Astrocyte (in vitro differentiated cells and primary cell): ENCODE results near the gene NEURL2. TPM values are rescaled to one million over a fixed set of nuclear protein-coding genes. Genes with fewer than 3 reads are reported as not detected.
A peak's percentile ranks its signal among the peaks of the same experiment; 100 is the strongest.

Experiments
- DNase-seq: peaks from one replicate; pipeline ENCODE4 v3.0.0-alpha.2; 2010; ENCODE audit warnings: low read depth
- FAIRE-seq: peaks from 2 replicates; lab custom pipeline; 2011; peaks lifted over from hg19 to GRCh38; lab: Jason Lieb, UNC
- H2AFZ ChIP-seq: 2 replicates; pipeline ENCODE4 v1.6.0; 2012; ENCODE audit warnings: low read depth, low read length, inconsistent platforms
- H3K27ac ChIP-seq: 2 replicates; pipeline ENCODE4 v1.5.1; 2011; ENCODE audit warnings: low read depth, low read length, inconsistent platforms
- H3K27me3 ChIP-seq: 2 replicates; pipeline ENCODE4 v1.6.0; 2011; ENCODE audit warnings: low read length, inconsistent platforms; ENCODE audit not compliant: insufficient read depth
- H3K36me3 ChIP-seq: 2 replicates; pipeline ENCODE4 v1.5.1; 2011; ENCODE audit warnings: low read length, inconsistent platforms; ENCODE audit not compliant: insufficient read depth
- H3K4me1 ChIP-seq: 2 replicates; pipeline ENCODE4 v1.5.1; 2011; ENCODE audit warnings: low read length, inconsistent platforms; ENCODE audit not compliant: insufficient read depth
- H3K4me2 ChIP-seq: 2 replicates; pipeline ENCODE4 v1.6.0; 2012; ENCODE audit warnings: low read length, inconsistent platforms
- H3K4me3 ChIP-seq: 2 replicates; pipeline ENCODE4 v1.5.1; 2011; ENCODE audit warnings: low read depth, mild to moderate bottlenecking, low read length, inconsistent platforms; ENCODE audit not compliant: insufficient read depth
- H3K79me2 ChIP-seq: 2 replicates; pipeline ENCODE4 v1.6.0; 2012; ENCODE audit warnings: mild to moderate bottlenecking, low read length, inconsistent platforms; ENCODE audit not compliant: insufficient read depth
- H3K9ac ChIP-seq: 2 replicates; pipeline ENCODE4 v1.6.0; 2012; ENCODE audit warnings: mild to moderate bottlenecking, low read length, inconsistent platforms
- H3K9me3 ChIP-seq: 2 replicates; pipeline ENCODE4 v1.5.1; 2012; ENCODE audit warnings: low read depth, mild to moderate bottlenecking, low read length, inconsistent platforms; ENCODE audit not compliant: insufficient read depth
- H4K20me1 ChIP-seq: 2 replicates; pipeline ENCODE4 v1.6.0; 2012; ENCODE audit warnings: low read length, inconsistent platforms; ENCODE audit not compliant: insufficient read depth
- H3K27ac Mint-ChIP-seq: one replicate; pipeline ENCODE4 v1.8.0; 2021; ENCODE audit warnings: mild to moderate bottlenecking, mixed read lengths; ENCODE audit not compliant: unreplicated experiment
- H3K27me3 Mint-ChIP-seq: one replicate; pipeline ENCODE4 v1.8.0; 2021; ENCODE audit warnings: low read depth, mixed read lengths; ENCODE audit not compliant: unreplicated experiment
- H3K36me3 Mint-ChIP-seq: one replicate; pipeline ENCODE4 v1.8.0; 2021; ENCODE audit warnings: low read depth, mixed read lengths; ENCODE audit not compliant: unreplicated experiment
- H3K4me1 Mint-ChIP-seq: one replicate; pipeline ENCODE4 v1.8.0; 2021; ENCODE audit warnings: low read depth, mixed read lengths; ENCODE audit not compliant: unreplicated experiment
- H3K4me3 Mint-ChIP-seq: one replicate; pipeline ENCODE4 v1.8.0; 2021; ENCODE audit warnings: mild to moderate bottlenecking, moderate library complexity, mixed read lengths; ENCODE audit not compliant: unreplicated experiment
- H3K9me3 Mint-ChIP-seq: one replicate; pipeline ENCODE4 v1.8.0; 2021; ENCODE audit warnings: mild to moderate bottlenecking, mixed read lengths; ENCODE audit not compliant: unreplicated experiment
- CTCF ChIP-seq: IDR thresholded peaks from 2 replicates; pipeline ENCODE4 v1.5.1; 2011; ENCODE audit warnings: low read depth, mild to moderate bottlenecking, inconsistent platforms, low read length, moderate library complexity; ENCODE audit not compliant: insufficient read depth
- EZH2 ChIP-seq: IDR thresholded peaks from 2 replicates; pipeline ENCODE4 v1.6.1; 2012; ENCODE audit warnings: mild to moderate bottlenecking, low read length, inconsistent platforms; ENCODE audit not compliant: insufficient read depth
- total RNA-seq: library from RNA; stranded (reverse); gene quantifications from 2 replicates; pipeline ENCODE4 v1.2.1, GENCODE V29; 2021

The NEURL2 gene
- total RNA-seq, 1 donor from 2014 or later, result 6.9 TPM

DNA sequence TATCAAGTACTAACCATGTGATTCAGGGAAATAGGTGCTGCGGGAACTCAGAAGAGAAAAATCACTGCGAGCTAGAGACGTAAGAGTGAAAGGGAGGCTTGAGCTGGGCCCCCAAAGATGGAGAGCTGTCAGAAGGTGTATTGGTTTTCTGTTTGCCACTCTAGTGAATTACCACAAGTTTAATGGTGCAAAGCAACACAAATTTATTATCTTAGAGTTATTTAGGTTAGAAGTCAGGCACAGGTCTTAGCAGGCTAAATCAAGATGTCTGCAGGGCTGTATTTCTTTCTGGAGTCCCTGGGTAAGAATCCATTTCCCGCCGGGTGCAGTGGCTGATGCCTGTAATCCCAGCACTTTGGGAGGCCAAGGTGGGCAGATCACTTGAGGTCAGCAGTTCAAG is 31.1 kb downstream of the NEURL2 start:
- peaks cover 24% of the 10 kb centered on the region for H3K4me1 ChIP-seq
- DNase-seq (no peak), FAIRE-seq (no peak)
- Mint-ChIP-seq H3K27ac (no peak overlapping the region), H3K9me3 (no peaks in the 10 kb centered on the region), H3K4me1 (peaks cover 13% of the 10 kb centered on the region), H3K27me3 (no peaks in the 10 kb centered on the region), H3K36me3 (peaks cover 2% of the 10 kb centered on the region), H3K4me3 (no peak overlapping the region)
- H3K79me2 ChIP-seq, result peaks cover 21% of the 10 kb centered on the region
- H3K36me3 ChIP-seq, result no peaks in the 10 kb centered on the region
- H4K20me1 ChIP-seq, result peaks cover 5% of the 10 kb centered on the region
- no peak overlapping the region for H3K4me3 ChIP-seq
- H3K9me3 ChIP-seq, result no peaks in the 10 kb centered on the region
- no peak overlapping the region for H3K9ac ChIP-seq
- TF ChIP-seq EZH2 (no peak), CTCF (no peak)
- no peak overlapping the region for H3K4me2 ChIP-seq
- H3K27me3 ChIP-seq, result no peaks in the 10 kb centered on the region
- H3K27ac ChIP-seq, result no peak overlapping the region
- H2AFZ ChIP-seq, result no peak overlapping the region

GRCh38 chr20:45857882-45858216 is 33.2 kb downstream of the NEURL2 start:
- Histone ChIP-seq H3K79me2 (peaks cover 26% of the 10 kb centered on the region), H3K9me3 (no peaks in the 10 kb centered on the region), H3K36me3 (no peaks in the 10 kb centered on the region), H3K27ac (no peak overlapping the region), H2AFZ (peak overlapping the region; percentile 76), H4K20me1 (peaks cover 10% of the 10 kb centered on the region), H3K4me3 (peak overlapping the region; percentile 90), H3K4me2 (peak overlapping the region; percentile 94), H3K9ac (peak overlapping the region; percentile 89), H3K27me3 (no peaks in the 10 kb centered on the region), H3K4me1 (peaks cover 24% of the 10 kb centered on the region)
- H3K27ac Mint-ChIP-seq, result peak overlapping the region; percentile 79
- H3K4me1 Mint-ChIP-seq, result peaks cover 13% of the 10 kb centered on the region
- DNase-seq (no peak), FAIRE-seq (no peak)
- H3K27me3 Mint-ChIP-seq, result no peaks in the 10 kb centered on the region
- H3K9me3 Mint-ChIP-seq, result no peaks in the 10 kb centered on the region
- TF ChIP-seq EZH2 (no peak), CTCF (no peak)
- peak overlapping the region; percentile 96 for H3K4me3 Mint-ChIP-seq
- peaks cover 10% of the 10 kb centered on the region for H3K36me3 Mint-ChIP-seq

DNA sequence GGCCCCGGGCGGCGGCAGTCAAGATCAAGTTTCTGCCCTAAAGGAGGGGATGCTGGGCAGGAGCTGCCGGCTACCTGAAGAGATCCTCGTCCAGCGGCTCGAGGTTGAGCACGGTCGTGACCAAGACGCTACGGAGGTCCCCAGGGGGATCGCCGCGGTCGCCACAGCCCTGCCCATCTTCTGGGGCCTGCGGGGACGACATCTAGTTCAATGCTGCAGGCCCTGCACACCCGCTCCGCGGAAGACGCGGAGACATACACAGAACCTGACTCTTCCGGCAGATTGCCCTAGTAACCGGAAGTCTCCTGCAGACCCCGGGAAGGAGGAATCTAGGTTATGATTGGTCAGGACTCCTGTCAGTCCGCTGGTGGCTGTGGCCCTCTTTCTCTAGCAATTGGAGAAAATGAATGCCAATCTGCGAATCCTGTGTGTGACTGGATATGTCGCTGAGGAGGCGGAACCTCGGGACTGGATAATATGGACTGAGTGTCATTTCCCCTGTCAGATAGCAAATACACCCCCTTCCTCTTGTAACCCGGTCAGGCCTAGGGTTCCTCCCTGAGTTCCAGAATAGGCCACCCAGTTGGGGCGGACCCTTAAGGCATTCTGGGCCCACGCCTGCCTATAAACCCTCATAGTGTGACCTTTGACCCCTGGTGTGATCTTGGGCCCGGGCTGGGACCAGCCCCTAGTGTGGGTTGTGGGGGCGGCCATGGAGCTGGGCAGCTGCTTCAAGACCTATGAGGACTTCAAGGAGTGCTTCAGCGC is 33.7 kb downstream of the NEURL2 start, which contains the start of the genes ACOT8 and ZSWIM3:
TSS of gene ACOT8 (minus strand) at position 279 of the 768 bp plus-strand sequence. CDS start at position 202, 77 bp downstream.
TSS of gene ZSWIM3 (plus strand) at position 501 of the 768 bp plus-strand sequence. CDS start at position 713, 212 bp downstream.
- TF ChIP-seq EZH2, result no peak
- no peak for TF ChIP-seq CTCF
- peaks cover 10% of the 10 kb centered on the region for H4K20me1 ChIP-seq
- H2AFZ ChIP-seq, result peak within 1 kb of the TSS; percentile 83
- DNase-seq (peak; percentile 100), FAIRE-seq (peak; percentile 60)
- H3K27ac ChIP-seq, result peak within 1 kb of the TSS; percentile 58
- H3K9me3 ChIP-seq, result no peaks in the 10 kb centered on the region
- peak within 1 kb of the TSS; percentile 90 for H3K4me3 ChIP-seq
- peak within 1 kb of the TSS; percentile 79 for H3K27ac Mint-ChIP-seq
- H3K4me1 ChIP-seq, result peaks cover 24% of the 10 kb centered on the region
- no peaks in the 10 kb centered on the region for H3K27me3 ChIP-seq
- H3K9me3 Mint-ChIP-seq, result no peaks in the 10 kb centered on the region
- H3K4me1 Mint-ChIP-seq, result peaks cover 13% of the 10 kb centered on the region
- H3K27me3 Mint-ChIP-seq, result no peaks in the 10 kb centered on the region
- H3K36me3 ChIP-seq, result no peaks in the 10 kb centered on the region
- H3K9ac ChIP-seq, result peak within 1 kb of the TSS; percentile 89
- peaks cover 10% of the 10 kb centered on the region for H3K36me3 Mint-ChIP-seq
- H3K4me3 Mint-ChIP-seq, result peak within 1 kb of the TSS; percentile 96
- peaks cover 26% of the 10 kb centered on the region for H3K79me2 ChIP-seq
- H3K4me2 ChIP-seq, result peak within 1 kb of the TSS; percentile 94
